ENCODE data around the gene ARL1.
"Not testable (repeated sequence)": the region's sequence is repeated elsewhere in the genome, so short reads cannot be mapped to it uniquely, and the experiment has no call there.

Gene ARL1

DNA sequence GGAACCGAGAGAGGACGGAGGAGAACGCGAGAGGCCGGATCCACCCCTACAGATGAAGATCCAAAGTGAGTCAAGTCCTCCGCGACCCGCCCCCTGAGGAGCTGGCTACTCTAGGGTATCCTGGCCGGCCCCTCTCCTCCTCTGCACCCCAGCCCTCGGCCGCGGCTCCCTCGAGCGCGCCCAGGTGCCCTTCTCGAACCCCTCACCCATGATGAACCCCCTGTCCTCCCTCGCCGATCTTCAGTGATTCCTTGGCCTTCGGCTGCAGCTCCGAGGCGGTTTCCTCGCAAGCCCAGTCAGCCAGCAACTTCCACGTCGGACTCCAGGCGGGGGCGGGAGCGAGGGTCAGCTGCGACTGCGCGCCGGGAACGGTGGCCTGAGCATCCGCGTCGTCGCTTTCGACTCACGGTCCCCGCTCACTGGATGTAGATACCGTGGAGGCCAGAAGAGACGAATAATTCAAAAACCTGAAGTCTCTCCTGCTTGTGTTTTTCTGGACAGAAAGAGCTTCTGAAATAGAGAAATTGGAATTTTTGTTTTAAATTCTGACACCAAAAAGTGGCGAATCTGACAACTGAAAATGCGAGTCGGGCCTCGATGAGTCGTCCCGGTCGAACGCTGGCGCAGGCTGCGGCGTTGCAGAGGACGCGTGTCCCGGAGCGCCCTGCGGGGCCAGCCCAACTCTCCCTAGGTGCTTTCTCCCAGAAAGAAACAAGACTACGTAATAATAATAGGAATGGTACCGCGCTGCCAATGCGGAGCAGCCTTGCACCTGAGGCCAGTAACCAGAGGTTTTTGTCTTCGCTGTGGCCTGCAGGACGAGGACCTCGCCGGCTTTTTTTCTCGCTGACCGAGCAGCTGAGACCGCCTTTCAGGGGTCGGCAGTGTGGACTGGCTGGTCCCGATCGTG lies at the start of gene ARL1:
TSS of gene ARL1 (minus strand) at position 337 of the 910 bp plus-strand sequence. CDS start at position 210, 127 bp downstream.
- peak; percentile 80 for DNase-seq (ENCODE audit: low spot score)

GRCh38 chr12:101455685-101456084 lies 48.1 kb upstream of the ARL1 start:
- no peak for DNase-seq (ENCODE audit: low spot score)

DNA sequence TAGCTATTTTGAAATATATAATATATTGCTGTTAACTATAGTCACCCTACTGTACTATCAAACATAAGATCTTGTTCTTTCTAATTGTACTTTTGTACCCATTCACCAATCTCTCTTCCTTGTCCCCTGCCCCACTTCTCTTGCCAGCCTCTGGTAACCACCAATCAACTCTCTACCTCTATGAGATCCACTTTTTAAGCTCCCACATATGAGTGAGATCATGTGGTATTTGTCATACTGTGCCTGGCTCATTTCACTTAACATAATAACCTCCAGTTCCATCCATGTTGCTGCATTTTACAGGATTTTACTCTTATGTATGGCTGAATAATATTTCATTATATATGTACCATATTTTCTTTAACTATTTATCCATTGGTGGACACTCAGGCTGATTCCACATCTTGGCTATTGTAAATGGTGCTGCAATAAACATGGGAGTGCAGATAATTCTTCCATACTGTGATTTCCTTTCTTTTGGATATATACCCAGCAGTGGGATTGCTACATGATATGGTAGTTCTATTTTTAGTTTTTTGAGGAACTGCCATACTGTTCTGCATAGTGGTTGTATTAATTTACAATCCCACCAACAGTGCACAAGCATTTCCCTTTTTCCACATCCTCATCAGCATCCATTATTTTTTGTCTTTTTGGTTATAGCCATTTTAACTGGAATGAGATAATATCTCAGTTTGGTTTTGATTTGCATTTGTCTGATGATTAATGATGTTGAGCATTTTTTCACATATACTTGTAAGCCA lies 34.1 kb upstream of the ARL1 start:
- DNase-seq (ENCODE audit: low spot score) = no peak

- DNase-seq (ENCODE audit: low spot score) = no peak
Measured at GRCh38 chr12:101439236-101439635, 31.7 kb upstream of the ARL1 start.

DNA sequence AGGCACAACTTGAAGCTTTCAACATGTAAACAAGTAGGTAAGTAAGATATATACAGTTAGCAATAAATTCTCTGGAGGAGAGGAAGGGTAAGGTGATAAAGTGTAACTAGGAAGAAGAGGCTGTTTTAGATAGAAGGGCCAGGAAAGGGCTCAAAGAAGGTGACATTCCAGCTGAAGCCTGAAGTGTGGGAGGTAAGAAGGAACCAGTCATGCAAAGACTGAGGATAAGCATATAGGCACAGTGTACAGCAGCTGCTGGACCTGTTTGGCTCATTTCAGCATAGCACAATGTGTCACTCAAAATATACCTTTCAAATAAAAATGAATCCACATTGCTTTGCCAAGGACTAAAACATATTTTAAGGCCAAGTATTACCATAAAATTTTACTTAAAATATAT lies 28.6 kb upstream of the ARL1 start:
- DNase-seq (ENCODE audit: low spot score) = no peak

DNA sequence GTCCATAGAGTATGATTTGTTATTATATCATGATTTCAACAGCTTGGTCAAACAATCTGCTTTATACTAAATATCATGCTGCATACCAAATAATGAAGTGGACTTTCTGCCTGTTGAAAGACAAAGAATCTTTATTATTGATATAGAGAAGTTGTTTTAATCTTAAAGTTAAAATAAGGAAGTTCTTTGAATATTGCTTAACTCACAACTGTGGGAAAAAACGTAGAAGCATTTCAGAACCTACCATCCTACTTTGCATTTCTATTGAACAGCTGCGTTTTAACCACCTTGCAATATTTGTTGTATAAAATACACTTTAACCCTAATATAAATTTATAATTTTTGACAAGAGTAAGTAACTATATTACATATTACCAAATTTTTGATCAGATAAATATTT lies 22.9 kb upstream of the ARL1 start:
- DNase-seq (ENCODE audit: low spot score) = no peak

DNA sequence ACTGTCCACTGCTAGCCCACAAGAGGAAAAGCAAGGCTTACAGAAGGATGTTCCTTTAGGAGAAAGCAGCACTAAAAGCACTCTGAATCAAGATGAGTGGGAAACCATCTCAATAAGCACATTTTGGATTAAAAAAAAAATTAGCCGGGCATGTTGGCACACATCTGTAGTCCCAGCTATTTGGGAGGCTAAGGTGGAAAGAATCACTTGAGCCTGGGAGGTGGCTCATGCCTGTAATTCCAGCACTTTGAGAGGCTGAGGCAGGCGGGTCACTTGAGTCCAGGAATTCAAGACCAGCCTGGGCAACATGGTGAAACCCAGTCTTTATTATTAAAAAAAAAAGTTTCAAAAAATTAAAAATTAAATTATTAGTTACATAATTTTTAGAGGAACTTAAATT lies 17.0 kb upstream of the ARL1 start:
- DNase-seq (ENCODE audit: low spot score) = no peak

DNA sequence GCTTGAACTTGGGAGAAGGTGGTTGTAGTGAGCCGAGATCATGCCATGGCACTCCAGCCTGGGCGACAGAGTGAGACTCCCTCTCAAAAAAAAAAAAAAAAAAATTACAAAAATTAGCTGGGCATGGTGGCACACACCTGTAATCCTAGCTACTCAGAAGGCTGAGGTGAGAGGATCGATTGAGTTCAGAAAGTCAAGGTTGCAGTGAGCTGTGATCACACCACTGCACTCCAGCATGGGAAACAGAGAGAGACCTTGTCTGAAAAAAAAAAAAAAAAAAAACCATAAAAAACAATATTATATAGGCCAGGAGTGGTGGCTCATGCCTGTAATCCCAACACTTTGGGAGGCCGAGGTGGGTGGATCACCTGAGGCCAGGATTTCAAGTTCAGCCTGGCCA lies 14.5 kb upstream of the ARL1 start:
- not testable (repeated sequence) for DNase-seq (ENCODE audit: low spot score)

GRCh38 chr12:101415228-101415627 lies 7.7 kb upstream of the ARL1 start:
- DNase-seq (ENCODE audit: low spot score) = no peak

DNA sequence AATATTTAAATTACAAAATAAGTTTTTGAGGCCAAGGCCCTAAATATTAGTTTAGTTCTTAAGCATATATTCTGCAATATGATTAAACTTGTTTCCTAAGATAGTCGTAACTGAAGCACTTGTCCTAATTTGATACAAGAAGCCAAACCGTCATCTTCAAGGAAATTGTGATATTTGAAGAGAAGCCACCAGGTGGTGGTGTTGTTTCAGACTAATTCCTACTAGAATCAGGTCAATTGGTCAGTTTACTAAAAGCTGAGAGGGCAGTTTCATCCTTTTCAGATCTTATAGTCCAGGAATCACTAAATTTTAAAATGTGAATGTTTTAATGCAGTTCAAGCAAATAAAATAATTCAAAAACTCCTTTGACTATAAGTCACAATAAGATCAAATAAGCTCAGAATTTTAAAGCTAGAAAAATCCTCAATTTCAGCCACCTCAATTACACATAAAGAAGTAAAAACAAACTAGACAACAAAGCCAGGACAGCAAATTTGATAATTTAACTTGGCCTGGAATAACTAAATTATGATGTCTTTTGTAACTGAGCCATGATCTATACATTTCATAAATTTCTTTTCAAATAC lies 7.1 kb upstream of the ARL1 start:
- DNase-seq (ENCODE audit: low spot score) = peak; percentile 28

DNA sequence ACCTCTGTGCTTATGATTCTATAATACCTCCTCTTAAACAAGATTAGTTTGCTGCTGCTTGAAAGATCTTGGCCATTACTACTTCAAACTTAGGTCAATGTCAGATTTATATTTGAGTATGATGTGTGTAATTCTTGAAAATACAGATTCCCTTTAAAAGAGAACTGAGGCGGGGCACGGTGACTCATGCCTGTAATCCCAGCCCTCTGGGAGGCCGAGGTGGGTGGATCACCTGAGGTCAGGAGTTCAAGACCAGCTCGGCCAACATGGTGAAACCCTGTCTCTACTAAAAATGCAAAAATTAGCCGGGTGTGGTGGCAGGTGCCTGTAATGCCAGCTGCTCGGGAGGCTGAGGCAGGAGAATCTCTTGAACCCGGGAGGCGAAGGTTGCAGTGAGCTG lies 2.6 kb upstream of the ARL1 start:
- not testable (repeated sequence) for DNase-seq (ENCODE audit: low spot score)

DNA sequence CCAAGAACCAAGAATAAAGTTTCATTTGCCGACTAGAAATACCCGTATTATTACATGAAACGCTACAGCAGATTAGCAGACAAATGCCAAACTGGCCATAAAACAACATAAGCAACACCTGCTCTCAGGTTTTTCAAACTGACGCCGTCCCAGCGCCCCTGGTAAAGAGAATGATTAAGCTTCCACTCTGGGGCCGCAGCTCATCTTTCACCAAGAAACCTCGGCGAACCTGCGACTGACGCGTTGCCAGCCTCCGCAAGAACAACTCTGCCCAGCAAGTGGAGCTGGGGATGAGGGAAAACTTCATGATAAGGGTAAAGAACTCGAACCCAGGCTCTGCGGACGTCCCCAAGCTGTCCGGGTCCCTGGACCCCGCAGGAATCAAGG lies 530 bp downstream of the ARL1 start:
- DNase-seq (ENCODE audit: low spot score) = peak; percentile 12

DNA sequence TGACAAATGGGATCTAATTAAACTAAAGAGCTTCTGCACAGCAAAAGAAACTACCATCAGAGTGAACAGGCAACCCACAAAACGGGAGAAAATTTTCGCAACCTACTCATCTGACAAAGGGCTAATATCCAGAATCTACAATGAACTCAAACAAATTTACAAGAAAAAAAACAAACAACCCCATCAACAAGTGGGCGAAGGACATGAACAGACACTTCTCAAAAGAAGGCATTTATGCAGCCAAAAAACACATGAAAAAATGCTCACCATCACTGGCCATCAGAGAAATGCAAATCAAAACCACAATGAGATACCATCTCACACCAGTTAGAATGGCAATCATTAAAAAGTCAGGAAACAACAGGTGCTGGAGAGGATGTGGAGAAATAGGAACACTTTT lies 16.4 kb downstream of the ARL1 start:
- DNase-seq (ENCODE audit: low spot score) = not testable (repeated sequence)

DNA sequence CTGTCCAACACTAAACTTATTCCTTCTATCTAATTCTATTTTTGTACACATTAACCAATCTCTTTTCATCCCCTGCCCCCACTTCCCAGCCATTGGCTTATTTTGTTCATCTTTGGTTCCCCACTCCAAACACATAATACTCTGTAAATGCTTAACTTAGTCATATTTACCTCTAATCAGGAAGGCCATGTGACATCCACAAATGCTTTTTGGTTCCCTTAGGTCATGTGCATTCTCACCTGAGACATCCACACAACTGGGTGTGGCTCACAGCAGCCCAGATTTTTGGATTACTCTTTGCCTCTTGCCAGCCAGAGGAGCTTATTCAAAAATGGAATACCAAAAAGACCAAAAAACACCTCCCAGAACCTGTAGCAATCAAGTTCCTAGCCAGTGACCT lies 28.4 kb downstream of the ARL1 start:
- DNase-seq (ENCODE audit: low spot score) = no peak

DNA sequence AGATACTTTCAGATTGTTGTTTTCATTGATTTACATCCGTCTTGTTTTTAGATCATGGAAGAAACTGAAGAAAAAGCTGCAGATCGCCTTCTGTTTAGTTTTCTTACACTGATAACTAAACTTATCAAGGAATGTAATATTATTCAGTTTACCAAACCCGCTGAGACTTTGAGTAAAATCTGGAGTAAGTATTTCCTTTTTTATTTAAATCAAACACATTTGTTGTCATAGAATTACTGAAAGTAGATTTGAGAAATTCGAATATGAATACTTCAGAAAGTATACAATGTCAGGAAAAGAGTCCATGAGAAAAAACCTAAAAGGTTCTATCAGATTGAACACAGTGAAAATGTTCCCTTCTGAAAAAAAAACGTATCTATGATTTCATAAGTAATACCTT lies 32.0 kb downstream of the ARL1 start:
- no peak for DNase-seq (ENCODE audit: low spot score)

DNA sequence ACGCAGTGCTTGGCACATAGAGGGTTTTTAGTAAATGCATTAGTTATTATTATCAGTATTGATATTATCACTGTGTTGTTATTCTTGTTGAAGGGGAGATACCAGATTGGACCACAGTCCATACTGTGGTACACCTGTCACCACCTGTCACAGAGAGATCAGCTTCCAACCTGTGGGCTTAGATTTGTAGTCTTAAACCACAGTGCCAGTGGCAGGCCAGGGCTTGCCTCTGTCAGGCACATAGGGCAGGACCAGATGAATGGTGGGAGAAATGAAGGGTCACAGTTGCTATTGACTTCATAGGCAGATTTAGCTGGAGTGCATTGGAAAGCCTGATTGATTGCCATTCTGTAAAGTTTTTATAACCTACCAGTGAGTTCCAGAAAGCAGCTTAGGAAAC lies 35.1 kb downstream of the ARL1 start:
- DNase-seq (ENCODE audit: low spot score) = no peak

GRCh38 chr12:101368016-101368415 lies 39.6 kb downstream of the ARL1 start:
- DNase-seq (ENCODE audit: low spot score) = no peak

- no peak for DNase-seq (ENCODE audit: low spot score)
Measured at GRCh38 chr12:101361455-101361854, 46.1 kb downstream of the ARL1 start.

DNA sequence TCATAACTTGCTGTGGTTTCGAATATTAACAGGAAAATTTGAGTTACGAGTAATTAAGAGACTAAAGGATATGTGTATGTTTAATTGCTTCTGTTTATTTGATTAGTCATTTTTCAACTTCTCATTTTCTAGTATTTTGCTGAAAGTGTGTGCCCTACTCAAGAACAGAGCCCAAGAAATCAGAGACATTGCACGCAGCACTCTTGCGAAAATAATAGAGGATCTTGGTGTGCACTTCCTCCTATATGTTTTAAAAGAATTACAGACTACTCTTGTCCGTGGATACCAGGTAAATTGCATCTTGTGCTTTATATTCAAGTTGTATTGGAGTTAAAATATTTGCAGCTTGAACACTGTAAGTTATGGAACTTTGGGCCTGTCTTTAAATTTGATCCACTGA lies 50.8 kb downstream of the ARL1 start:
- no peak for DNase-seq (ENCODE audit: low spot score)

DNA sequence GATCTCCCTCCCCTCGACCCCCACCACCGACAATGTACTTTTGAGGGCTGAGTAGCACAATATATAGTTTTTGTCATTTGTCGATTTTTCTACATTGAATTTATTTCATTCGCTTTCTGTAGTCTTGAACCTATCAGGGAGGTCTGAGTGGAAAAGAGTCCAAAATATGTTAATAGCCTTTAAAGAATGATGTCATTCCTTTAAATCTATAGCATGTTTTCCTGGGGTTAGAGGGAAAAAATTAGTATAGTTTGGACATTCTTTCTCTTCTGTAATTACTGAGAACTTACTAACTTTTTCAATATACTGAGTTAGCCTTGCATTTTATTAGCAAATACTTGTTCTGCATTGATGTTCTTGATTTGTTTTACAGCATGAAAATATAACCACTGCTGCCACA lies 55.9 kb downstream of the ARL1 start:
- no peak for DNase-seq (ENCODE audit: low spot score)

DNA sequence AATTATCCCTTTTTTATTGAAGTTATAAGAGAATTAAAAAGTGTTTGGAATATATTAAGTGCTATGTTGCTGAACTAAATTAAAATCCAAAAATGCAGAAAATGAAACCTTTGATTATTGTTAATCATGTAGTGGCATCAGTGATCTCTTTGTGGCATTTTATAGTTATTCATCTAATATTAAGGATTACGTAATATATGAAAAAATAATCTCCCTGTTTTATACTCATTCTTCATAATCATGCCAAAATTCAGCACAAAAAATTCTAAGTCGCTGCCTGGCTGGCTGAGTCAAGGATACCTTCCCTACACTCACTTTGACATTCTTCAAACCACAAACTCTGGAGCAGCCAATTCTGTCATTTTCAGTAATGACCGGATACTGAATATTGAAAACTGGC lies 63.7 kb downstream of the ARL1 start:
- no peak for DNase-seq (ENCODE audit: low spot score)

Measured in hematopoietic multipotent progenitor cell treated with erythropoietin and hydrocortisone succinate and interleukin-3 and kit ligand, for 15 days (in vitro differentiated cells).